H1 (cell line): ENCODE results near the gene ABHD12. TPM values are rescaled to one million over a fixed set of nuclear protein-coding genes. Genes with fewer than 3 reads are reported as not detected.

Source experiments
- CTCF ChIA-PET: fragments of 300-600 bp; sonication (Branson Sonifier 250); formaldehyde crosslinking; loops from one replicate; lab custom pipeline; 2021; ENCODE audit not compliant: partially characterized antibody; lab: Charles Lee
- POLR2A ChIA-PET: fragments of 300-600 bp; sonication (Branson Sonifier 250); formaldehyde crosslinking; loops from one replicate; lab custom pipeline; 2021; ENCODE audit warnings: inconsistent platforms; ENCODE audit not compliant: partially characterized antibody; lab: Charles Lee
- DNase-seq, 2 experiments: peaks; one replicate each; pipeline versions ENCODE4 v3.0.0 to v3.0.0-alpha.2; 2010 to 2022; ENCODE audit warnings: low spot score in 2 of 2, low read depth in 1 of 2, mixed read lengths in 1 of 2
- FAIRE-seq: peaks from 2 replicates; lab custom pipeline; 2011; peaks lifted over from hg19 to GRCh38; lab: Jason Lieb, UNC
- H2AFZ ChIP-seq: 2 replicates; pipeline ENCODE4 v1.8.1; 2012; ENCODE audit warnings: low read length, inconsistent platforms
- H2AK5ac ChIP-seq: 2 replicates; pipeline ENCODE4 v1.6.1; 2013; ENCODE audit warnings: low read depth, low read length
- H2BK120ac ChIP-seq: replicated peaks from 2 replicates; pipeline ENCODE3; 2013; ENCODE audit warnings: low read depth, low read length, inconsistent platforms
- H2BK12ac ChIP-seq: 2 replicates; pipeline ENCODE4 v1.6.1; 2013; ENCODE audit warnings: low read depth, low read length
- H2BK15ac ChIP-seq: 2 replicates; pipeline ENCODE4 v1.6.1; 2013; ENCODE audit warnings: low read length
- H2BK20ac ChIP-seq: 2 replicates; pipeline ENCODE4 v1.6.1; 2013; ENCODE audit warnings: low read length
- H2BK5ac ChIP-seq: 2 replicates; pipeline ENCODE4 v1.6.1; 2013; ENCODE audit warnings: low read depth, low read length
- H3K14ac ChIP-seq: 2 replicates; pipeline ENCODE4 v1.6.1; 2013; ENCODE audit warnings: inconsistent platforms; ENCODE audit not compliant: insufficient read length
- H3K18ac ChIP-seq: 2 replicates; pipeline ENCODE4 v1.6.1; 2013; ENCODE audit warnings: low read length; ENCODE audit errors: extremely low read depth
- H3K23ac ChIP-seq: 2 replicates; pipeline ENCODE4 v1.6.1; 2013; ENCODE audit warnings: inconsistent platforms; ENCODE audit not compliant: insufficient read length
- H3K23me2 ChIP-seq: 2 replicates; pipeline ENCODE4 v1.6.1; 2013; ENCODE audit warnings: low read depth, low read length
- H3K27ac ChIP-seq: 2 replicates; pipeline ENCODE4 v1.6.1; 2011; ENCODE audit warnings: low read depth, low read length, inconsistent platforms
- H3K27me3 ChIP-seq, 4 experiments: replicated peaks in 1 of 4; 1 replicate in 1 of 4; 2 replicates in 3 of 4; pipeline versions ENCODE4 v1.6.1 to v1.8.1; 2011 to 2013; ENCODE audit warnings: low read length in 3 of 4, mild to moderate bottlenecking in 3 of 4, inconsistent platforms in 2 of 4, mixed read lengths in 2 of 4, moderate library complexity in 1 of 4; ENCODE audit not compliant: control insufficient read depth in 3 of 4, insufficient read depth in 3 of 4; ENCODE audit errors: extremely low read depth in 1 of 4
- H3K36me3 ChIP-seq, 4 experiments: 2 replicates each; pipeline versions ENCODE4 v1.6.1 to v1.8.1; 2011 to 2013; ENCODE audit warnings: mild to moderate bottlenecking in 4 of 4, low read length in 3 of 4, moderate library complexity in 2 of 4, control low read depth in 1 of 4, inconsistent platforms in 1 of 4; ENCODE audit not compliant: insufficient read depth in 4 of 4, control insufficient read depth in 2 of 4
- H3K4ac ChIP-seq: replicated peaks from 2 replicates; pipeline ENCODE3; 2013; ENCODE audit warnings: low read length, low read depth, mixed read lengths, inconsistent platforms; ENCODE audit not compliant: insufficient read length
- H3K4me1 ChIP-seq, 4 experiments: replicated peaks in 1 of 4; 1 replicate in 1 of 4; 2 replicates in 3 of 4; pipeline versions ENCODE4 v1.6.1 to v1.8.1; 2011 to 2013; ENCODE audit warnings: low read length in 3 of 4, inconsistent platforms in 2 of 4, mixed read lengths in 1 of 4; ENCODE audit not compliant: insufficient read depth in 4 of 4, control insufficient read depth in 3 of 4
- H3K4me2 ChIP-seq, 2 experiments: 2 replicates each; pipeline versions ENCODE4 v1.6.1 to v1.8.1; 2011 to 2013; ENCODE audit warnings: low read depth in 2 of 2, low read length in 2 of 2, control low read depth in 1 of 2, inconsistent platforms in 1 of 2, mild to moderate bottlenecking in 1 of 2; ENCODE audit not compliant: insufficient read depth in 1 of 2
- H3K4me3 ChIP-seq, 4 experiments: fragments of 200-600, 300-600 bp in 1 of 4; sonication (generic), shearing (Covaris generic), sonication (Bioruptor Twin) in 1 of 4; 2 replicates each; pipeline versions ENCODE4 v1.5.1 to v1.8.1; 2011 to 2016; ENCODE audit warnings: low read length in 4 of 4, low read depth in 3 of 4, control low read depth in 2 of 4, inconsistent platforms in 2 of 4, mild to moderate bottlenecking in 2 of 4, mixed read lengths in 1 of 4, moderate library complexity in 1 of 4; ENCODE audit not compliant: insufficient read depth in 2 of 4; ENCODE audit errors: extremely low read depth in 1 of 4
- H3K56ac ChIP-seq: replicated peaks from 2 replicates; pipeline ENCODE3; 2013; ENCODE audit warnings: low read depth, mild to moderate bottlenecking, mixed read lengths, low read length, inconsistent platforms; ENCODE audit not compliant: insufficient read length
- H3K79me1 ChIP-seq: 2 replicates; pipeline ENCODE4 v1.6.1; 2013; ENCODE audit warnings: low read depth, low read length, control low read depth
- H3K79me2 ChIP-seq, 2 experiments: 2 replicates each; pipeline versions ENCODE4 v1.6.1 to v1.8.1; 2012 to 2013; ENCODE audit warnings: low read length in 2 of 2, mild to moderate bottlenecking in 2 of 2, inconsistent platforms in 1 of 2; ENCODE audit not compliant: insufficient read depth in 2 of 2, control insufficient read depth in 1 of 2
- H3K9ac ChIP-seq, 4 experiments: replicated peaks in 1 of 4; 1 replicate in 1 of 4; 2 replicates in 3 of 4; pipeline versions ENCODE4 v1.6.1 to v1.8.1; 2011 to 2013; ENCODE audit warnings: low read depth in 3 of 4, low read length in 3 of 4, control low read depth in 2 of 4, mild to moderate bottlenecking in 2 of 4, moderate library complexity in 2 of 4, inconsistent platforms in 1 of 4; ENCODE audit errors: extremely low read depth in 1 of 4
- H3K9me3 ChIP-seq, 2 experiments: 2 replicates each; pipeline versions ENCODE4 v1.6.1 to v1.8.1; 2012 to 2013; ENCODE audit warnings: mild to moderate bottlenecking in 2 of 2, moderate library complexity in 2 of 2, control low read depth in 1 of 2, inconsistent platforms in 1 of 2, low read depth in 1 of 2, low read length in 1 of 2, mixed read lengths in 1 of 2; ENCODE audit not compliant: insufficient read depth in 2 of 2
- H4K20me1 ChIP-seq, 2 experiments: replicated peaks in 1 of 2; 2 replicates each; pipeline versions ENCODE3 to v1.8.1; 2011 to 2013; ENCODE audit warnings: inconsistent platforms in 2 of 2, low read length in 2 of 2, mild to moderate bottlenecking in 1 of 2; ENCODE audit not compliant: insufficient read depth in 2 of 2, control insufficient read depth in 1 of 2
- H4K5ac ChIP-seq: 2 replicates; pipeline ENCODE4 v1.6.1; 2013; ENCODE audit warnings: low read length, low read depth, mixed read lengths, inconsistent platforms; ENCODE audit not compliant: insufficient read length
- H4K8ac ChIP-seq: 2 replicates; pipeline ENCODE4 v1.8.0; 2013; ENCODE audit warnings: mild to moderate bottlenecking, moderate library complexity, low read length, inconsistent platforms; ENCODE audit not compliant: insufficient read depth; ENCODE audit errors: extremely low read depth
- H4K91ac ChIP-seq: replicated peaks from 2 replicates; pipeline ENCODE3; 2013; ENCODE audit warnings: low read length, mixed read lengths, inconsistent platforms; ENCODE audit not compliant: insufficient read length
- CTCF ChIP-seq, 3 experiments: IDR thresholded peaks; 1 replicate in 2 of 3; 2 replicates in 1 of 3; pipeline versions ENCODE4 v1.5.1 to v1.6.1; 2011; ENCODE audit warnings: low read length in 3 of 3, mild to moderate bottlenecking in 3 of 3, inconsistent platforms in 2 of 3, low read depth in 1 of 3, moderate library complexity in 1 of 3; ENCODE audit not compliant: insufficient read depth in 1 of 3; ENCODE audit errors: control extremely low read depth in 1 of 3
- RAD21 ChIP-seq, 2 experiments: IDR thresholded peaks in 1 of 2; conservative IDR thresholded peaks in 1 of 2; 2 replicates each; pipeline ENCODE4 v1.6.1; 2011; ENCODE audit warnings: low read depth in 2 of 2, low read length in 2 of 2, improper control_type of control experiment in 1 of 2, inconsistent platforms in 1 of 2, mild to moderate bottlenecking in 1 of 2, moderate library complexity in 1 of 2
- SP4 ChIP-seq: IDR thresholded peaks from 2 replicates; pipeline ENCODE4 v1.6.1; 2012; ENCODE audit warnings: low read length, inconsistent platforms
- WGBS, 2 experiments: shearing (Covaris generic) in 1 of 2; methylation state at CpG; one replicate each; pipeline versions ENCODE4 v1.1.6 to v1.1.7; 2013 to 2015; ENCODE audit warnings: low lambda C conversion rate in 2 of 2, mixed read lengths in 2 of 2, inconsistent platforms in 1 of 2, low coverage in 1 of 2, missing lambda C conversion rate in 1 of 2; ENCODE audit not compliant: insufficient replicate concordance in 2 of 2, insufficient coverage in 1 of 2, insufficient read length in 1 of 2; ENCODE audit errors: extremely low coverage in 1 of 2, missing lambda C conversion rate in 1 of 2; 5-methylcytosine and 5-hydroxymethylcytosine counted together
- polyA plus RNA-seq, 7 experiments: library from polyadenylated mRNA; depleted of rRNA in 3 of 7; stranded (reverse) in 5 of 7; unstranded in 2 of 7; fragments of >200 nt in 5 of 7; fragments of 200-250 nt in 2 of 7; gene quantifications; 1 replicate in 5 of 7; 2 replicates in 1 of 7; 4 replicates in 1 of 7; pipeline versions ENCODE4 v1.2.1 to v1.2.3, GENCODE V29; 2011 to 2013; ENCODE audit warnings: missing spikeins in 2 of 7, mixed read lengths in 2 of 7
- total RNA-seq: library from RNA; stranded (reverse); fragmentation: NEBNext Ultra II Directional; extraction: Animal tissue kit (Norgen Biotek cat#: 25700); gene quantifications from 2 replicates; pipeline ENCODE4 v1.2.1, GENCODE V29; 2021

Gene ABHD12
- total and polyA plus RNA-seq, 2 of the 8 experiments (the other 6 are each of a cell fraction or from before 2014, with no cell fraction given), result 31.3 to 59.5 TPM

GRCh38 chr20:25310268-25310920 lies 80.2 kb downstream of the ABHD12 start:
- no peak overlapping the region for H4K5ac ChIP-seq
- H2BK120ac ChIP-seq, result no peak overlapping the region
- H3K18ac ChIP-seq, result no peak overlapping the region
- H3K4me3 ChIP-seq, result no peak overlapping the region
- TF ChIP-seq SP4 (no peak), CTCF (IDR thresholded peaks at IDR 0.05; ENCODE audit: control extremely low read depth in 1 of 3, insufficient read depth in 1 of 3, low read depth in 1 of 3, low read length in 3 of 3) (peak in 2 of 3 experiments; percentile 28 to 35; a peak in 2 of 4 replicates), RAD21 (IDR thresholded peaks at IDR 0.05 in 1 of 2, conservative IDR thresholded peaks at IDR 0.05 in 1 of 2; ENCODE audit: low read depth in 2 of 2, low read length in 2 of 2) (peak; percentile 54 to 55)
- H2BK5ac ChIP-seq, result peak overlapping the region; percentile 37; the same call in 1 of the 2 replicates
- no peaks in the 10 kb centered on the region for H3K27me3 ChIP-seq
- H3K56ac ChIP-seq, result no peak overlapping the region
- no peaks in the 10 kb centered on the region; the same call in none of the 2 replicates for H3K79me1 ChIP-seq
- no peak overlapping the region; the same call in 1 of the 2 replicates for H2BK12ac ChIP-seq
- H3K23me2 ChIP-seq, result 0 out of 2 replicates have a peak, but pooled peaks cover 1% of the 10 kb centered on the region
- peaks cover 0 to 3% (median 0%) of the 10 kb centered on the region in 4 experiments; a peak in 2 of 7 replicates for H3K4me1 ChIP-seq
- no peak overlapping the region for H3K27ac ChIP-seq
- FAIRE-seq, result no peak
- H3K36me3 ChIP-seq, result peaks cover 0 to 10% (median 3%) of the 10 kb centered on the region in 4 experiments; a peak in 4 of 8 replicates
- H3K9me3 ChIP-seq, result peaks cover 0 to 4% of the 10 kb centered on the region in 2 experiments; a peak in 1 of 4 replicates
- no peak overlapping the region for H2AFZ ChIP-seq
- no peak overlapping the region for H2AK5ac ChIP-seq
- no peak overlapping the region for H3K4ac ChIP-seq
- DNase-seq, result no peak
- H2BK20ac ChIP-seq, result no peak overlapping the region
- no peak overlapping the region for H3K9ac ChIP-seq
- no peak overlapping the region for H3K14ac ChIP-seq
- no peaks in the 10 kb centered on the region for H3K79me2 ChIP-seq
- H3K4me2 ChIP-seq, result no peak overlapping the region
- CTCF ChIA-PET, result interaction anchor here (0.7 to 2.9 kb wide), 10 partner anchors 9 to 380 kb away, joined by 3 to 20 read pairs (median 4); partner anchors contain the start of gene GINS1
- peaks cover 2% of the 10 kb centered on the region in 2 experiments for H4K20me1 ChIP-seq
- 89% methylated on average over 6 of the region's 6 CpGs; no CpG with 5 or more reads in 1 of the 2 experiments for WGBS, 2 experiments
- no peak overlapping the region for H4K8ac ChIP-seq
- POLR2A ChIA-PET, result interaction anchor here (0.5 to 0.7 kb wide), 2 partner anchors 12 to 947 kb away, joined by 3 read pairs; no protein-coding TSS in a partner anchor
- no peak overlapping the region for H4K91ac ChIP-seq
- H2BK15ac ChIP-seq, result no peak overlapping the region
- H3K23ac ChIP-seq, result no peak overlapping the region
